SIG-M5 treated with dmso at 0.1 percent for 504 hours (cell line): ENCODE data around the gene ACY1.
A peak's percentile ranks its signal among the peaks of the same experiment; 100 is the strongest.
"Not testable (repeated sequence)": the region's sequence is repeated elsewhere in the genome, so short reads cannot be mapped to it uniquely, and the experiment has no call there.

ENCODE experiments used
- DNase-seq: peaks from one replicate; lab custom pipeline; 2025; ENCODE audit not compliant: unreplicated experiment; lab: John Stamatoyannopoulos, UW

ACY1 gene

DNA sequence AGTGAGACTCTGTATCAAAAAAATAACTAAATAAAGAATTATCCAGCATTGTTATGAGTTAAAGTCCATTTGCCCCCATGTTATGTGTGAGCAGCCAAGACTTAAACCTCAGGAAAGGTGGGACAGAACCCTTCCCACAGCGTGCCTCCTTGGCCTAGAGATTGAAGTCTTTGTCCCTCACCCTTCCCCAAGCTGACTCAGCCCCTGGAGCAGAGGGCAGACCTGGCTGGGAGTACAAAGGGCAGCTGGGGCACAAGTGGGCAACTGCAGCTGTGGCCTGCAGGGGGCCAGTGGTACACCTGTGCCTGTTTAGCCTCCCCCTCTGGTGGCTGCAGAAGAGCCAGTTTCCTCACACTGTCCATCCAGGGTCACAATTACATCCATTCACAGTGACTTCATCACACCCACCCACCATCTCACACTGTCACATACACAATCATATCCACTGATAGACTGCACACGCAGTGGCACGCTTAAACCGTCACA is 940 bp upstream of the ACY1 start:
- no peak for DNase-seq

- DNase-seq = no peak
Measured at GRCh38 chr3:51983578-51984268, 388 bp downstream of the ACY1 start.

DNA sequence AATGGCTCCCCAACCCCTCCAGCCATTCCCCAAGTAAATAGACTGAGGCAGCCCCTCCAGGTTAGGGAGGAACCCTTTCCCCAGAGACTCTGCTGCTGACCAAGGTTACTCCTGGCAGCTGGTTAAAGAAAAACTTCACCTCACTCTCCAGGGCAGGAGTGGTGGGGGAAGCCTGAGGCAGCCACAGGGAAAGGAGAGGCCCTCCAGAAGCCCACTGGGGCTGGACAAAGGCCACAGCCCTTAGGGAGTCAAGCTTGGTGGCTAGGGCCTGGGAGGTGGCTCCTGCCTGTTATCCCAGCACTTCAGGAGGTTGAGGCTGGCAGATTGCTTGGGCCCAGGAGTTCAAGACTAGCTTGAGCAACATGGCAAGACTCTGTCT is 923 bp downstream of the ACY1 start:
- DNase-seq = no peak

GRCh38 chr3:51985063-51985462 is 1.7 kb downstream of the ACY1 start:
- no peak for DNase-seq

DNA sequence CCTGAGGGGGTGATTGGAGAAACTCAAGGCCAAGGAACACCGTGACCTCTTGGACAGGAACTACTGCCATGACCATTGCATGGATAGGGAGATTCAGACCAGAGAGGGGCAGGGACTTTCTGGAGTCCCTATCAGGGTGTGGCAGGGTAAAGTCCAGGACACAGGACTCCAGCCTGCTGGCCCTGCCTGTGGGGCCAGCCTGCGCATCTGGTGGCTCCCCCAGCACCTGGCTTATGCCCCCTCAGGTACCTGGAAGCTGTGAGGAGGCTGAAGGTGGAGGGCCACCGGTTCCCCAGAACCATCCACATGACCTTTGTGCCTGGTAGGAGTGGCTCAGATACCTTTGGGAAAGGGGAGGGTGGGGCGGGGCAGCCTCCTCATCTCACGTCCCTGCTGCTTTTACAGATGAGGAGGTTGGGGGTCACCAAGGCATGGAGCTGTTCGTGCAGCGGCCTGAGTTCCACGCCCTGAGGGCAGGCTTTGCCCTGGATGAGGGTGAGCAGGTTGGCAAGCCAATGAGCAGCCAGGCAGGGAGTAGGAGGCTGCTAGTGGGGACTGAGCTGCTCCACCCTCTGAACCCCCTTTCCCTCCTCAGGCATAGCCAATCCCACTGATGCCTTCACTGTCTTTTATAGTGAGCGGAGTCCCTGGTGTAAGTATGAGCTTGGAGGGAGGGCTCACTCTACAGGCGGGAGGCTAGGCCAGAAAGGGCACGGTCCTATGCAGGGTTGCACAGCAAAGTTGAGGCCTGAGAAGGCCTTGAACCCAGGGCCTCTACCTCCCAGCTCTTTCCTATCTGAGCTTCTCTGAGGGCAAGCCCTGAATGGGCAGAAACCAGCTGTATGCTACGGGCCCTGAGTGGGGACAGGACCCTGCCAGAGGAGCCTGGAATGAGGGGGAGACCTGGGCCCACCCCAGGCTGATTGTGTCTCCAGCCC is 2.9 kb downstream of the ACY1 start:
- no peak for DNase-seq

- no peak for DNase-seq
Measured at GRCh38 chr3:51987568-51987967, 4.2 kb downstream of the ACY1 start.

DNA sequence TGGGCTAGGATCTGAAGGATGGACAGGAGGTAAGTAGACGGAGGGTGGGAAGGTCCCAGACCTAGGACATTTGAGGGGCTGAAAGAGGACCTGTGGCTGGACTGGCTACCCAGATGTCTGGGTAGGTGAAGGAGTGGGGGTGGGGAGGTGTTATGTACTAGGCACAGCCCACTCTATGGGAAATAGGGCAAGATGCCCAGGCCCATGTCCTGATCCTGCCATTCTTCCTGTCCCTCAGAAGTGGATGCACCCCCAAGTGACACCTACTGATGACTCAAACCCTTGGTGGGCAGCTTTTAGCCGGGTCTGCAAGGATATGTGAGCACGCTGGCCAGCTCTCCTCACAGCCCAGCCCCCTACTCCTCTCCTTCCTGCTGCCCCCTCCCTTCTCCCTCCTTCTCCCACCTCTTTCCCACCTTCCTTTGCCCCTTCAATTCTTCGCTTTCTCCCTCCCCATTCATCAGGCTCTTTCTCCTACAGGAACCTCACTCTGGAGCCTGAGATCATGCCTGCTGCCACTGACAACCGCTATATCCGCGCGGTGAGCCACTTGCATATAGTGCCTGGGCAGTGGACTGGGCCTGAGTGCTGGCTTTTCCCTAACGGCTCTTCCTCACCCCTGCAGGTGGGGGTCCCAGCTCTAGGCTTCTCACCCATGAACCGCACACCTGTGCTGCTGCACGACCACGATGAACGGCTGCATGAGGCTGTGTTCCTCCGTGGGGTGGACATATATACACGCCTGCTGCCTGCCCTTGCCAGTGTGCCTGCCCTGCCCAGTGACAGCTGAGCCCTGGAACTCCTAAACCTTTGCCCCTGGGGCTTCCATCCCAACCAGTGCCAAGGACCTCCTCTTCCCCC is 5.2 kb downstream of the ACY1 start:
- DNase-seq = no peak

DNA sequence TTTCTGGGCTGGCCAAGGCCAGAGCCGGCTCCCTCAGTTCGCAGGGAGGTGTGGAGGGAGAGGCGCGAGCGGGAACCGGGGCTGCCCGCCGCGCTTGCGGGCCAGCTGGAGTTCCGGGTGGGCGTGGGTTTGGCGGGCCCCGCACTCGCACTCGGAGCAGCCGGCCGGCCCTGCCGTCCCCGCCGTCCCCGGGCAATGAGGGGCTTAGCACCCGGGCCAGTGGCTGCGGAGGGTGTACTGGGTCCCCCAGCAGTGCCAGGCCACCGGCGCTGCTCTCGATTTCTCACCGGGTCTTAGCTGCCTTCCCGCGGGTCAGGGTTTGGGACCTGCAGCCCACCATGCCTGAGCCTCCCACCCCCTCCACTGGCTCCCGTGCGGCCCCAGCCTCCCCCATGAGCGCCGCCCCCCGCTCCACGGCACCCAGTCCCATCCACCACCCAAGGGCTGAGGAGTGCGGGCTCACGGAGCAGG is 7.2 kb downstream of the ACY1 start:
- not testable (repeated sequence) for DNase-seq

DNA sequence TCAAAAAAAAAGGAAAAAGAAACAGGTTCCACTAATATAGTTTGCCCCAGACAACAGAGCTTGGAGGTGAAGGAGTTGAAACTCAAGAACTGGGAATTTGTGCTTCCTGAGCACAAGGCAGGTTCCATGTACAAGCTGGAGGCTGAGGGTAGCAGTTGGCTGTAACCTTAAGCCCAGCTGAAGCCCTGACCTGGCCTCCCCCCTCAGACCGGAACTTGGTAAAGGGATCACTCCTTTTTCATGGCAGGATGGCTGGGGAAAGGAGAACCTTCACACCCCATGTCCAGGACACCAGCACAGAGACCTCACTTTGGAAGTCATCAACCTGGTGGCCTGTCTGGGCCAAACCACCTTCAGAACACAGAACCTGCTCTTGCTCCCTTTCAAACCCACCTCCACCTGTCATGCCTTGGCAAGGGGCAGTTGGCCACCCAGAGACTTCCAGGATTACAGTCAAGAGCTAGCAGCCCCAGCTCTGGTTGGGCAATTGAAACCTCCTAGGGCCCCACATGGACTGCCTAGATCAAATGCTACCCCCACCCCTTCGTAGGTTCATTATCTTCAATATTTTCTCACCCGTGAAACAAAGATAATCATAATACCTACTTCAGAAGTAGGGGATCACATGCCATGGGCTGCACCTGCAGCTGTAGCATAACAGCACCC is 8.8 kb downstream of the ACY1 start:
- no peak for DNase-seq

DNA sequence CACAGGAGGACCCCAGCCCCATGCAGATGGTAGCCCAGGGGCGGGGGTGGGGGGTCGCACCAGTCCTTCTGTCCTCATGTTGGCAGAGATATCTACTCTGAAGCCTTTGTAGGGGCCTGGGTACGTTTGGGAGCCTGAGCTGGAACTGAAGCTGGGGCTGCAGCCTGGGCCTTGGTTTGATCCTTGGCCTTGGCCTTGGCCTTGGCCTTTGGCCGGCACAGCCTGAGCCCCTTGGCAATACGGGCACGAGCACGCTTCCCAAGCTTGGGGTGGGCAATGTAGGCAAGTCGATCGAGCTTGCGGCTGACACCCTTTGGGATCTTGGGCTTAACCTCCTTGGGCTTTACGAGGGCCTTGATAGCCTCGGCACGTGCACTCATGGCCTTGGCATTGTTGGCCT is 10.3 kb downstream of the ACY1 start:
- not testable (repeated sequence) for DNase-seq

GRCh38 chr3:51994530-51994929 is 11.2 kb downstream of the ACY1 start:
- no peak for DNase-seq

DNA sequence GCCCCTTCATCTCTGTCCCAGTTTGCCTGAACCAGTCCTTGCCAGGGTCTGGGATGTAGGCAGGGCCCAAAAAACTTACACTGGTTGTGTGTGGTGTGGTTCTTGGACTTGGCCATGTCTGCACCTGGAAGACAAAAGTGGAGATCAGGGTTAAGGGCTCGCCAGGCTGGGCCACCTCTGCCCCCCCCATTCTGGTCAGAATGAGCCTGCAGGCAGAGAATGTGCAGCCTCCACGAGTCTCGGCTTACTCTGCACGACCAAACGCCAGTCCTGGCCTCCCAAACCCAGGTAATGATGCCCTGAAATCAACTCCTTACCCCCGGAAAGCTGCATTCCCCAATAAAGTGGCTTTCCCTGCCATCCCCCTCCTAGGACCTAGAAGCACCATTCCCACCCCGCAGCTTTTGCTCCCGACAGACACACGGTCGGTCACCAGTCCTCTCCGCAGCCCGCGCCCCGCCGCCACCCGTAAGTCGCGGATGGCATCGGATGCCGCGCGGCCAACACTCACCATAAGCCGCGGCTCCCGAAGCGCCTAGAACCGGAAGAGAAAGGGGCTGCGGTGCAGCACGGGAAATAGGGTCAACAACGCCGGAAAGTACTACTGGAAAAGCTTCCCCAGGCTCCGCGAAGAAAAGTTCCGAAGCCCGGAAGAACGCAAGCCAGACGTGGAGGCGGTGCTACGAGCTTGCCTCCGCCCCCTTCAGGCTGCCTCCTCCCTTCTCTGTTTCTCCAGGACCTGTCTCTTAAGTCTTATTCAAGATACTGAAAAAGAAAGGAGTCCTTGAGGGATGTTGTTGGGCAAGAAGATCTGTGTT is 12.2 kb downstream of the ACY1 start, which contains the start of gene RPL29:
Gene RPL29 (minus strand): TSS at position 550 of the 818 bp plus-strand sequence. CDS start 434 bp downstream, at position 116.
- peak; percentile 99 for DNase-seq

DNA sequence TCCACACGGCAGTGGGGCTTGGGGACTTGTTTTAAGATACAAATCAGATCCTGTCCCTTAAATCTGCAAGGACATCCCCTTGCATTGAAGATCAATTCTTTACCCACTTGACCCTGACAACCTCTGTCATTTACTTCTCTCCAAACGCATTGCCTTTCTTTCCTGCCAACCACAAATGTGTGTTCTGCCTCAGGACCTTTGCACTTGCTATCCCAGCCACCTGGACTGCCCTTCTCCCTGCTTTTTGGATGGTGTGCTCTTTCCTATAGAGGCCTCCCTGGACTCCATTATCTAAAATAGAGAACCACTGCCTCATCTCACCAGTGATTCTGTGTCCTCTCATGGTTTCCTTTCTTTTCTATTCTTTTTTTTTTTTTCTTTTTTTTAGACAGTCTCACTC is 13.8 kb downstream of the ACY1 start:
- DNase-seq = no peak

GRCh38 chr3:51997935-51998596 is 14.7 kb downstream of the ACY1 start:
- DNase-seq = no peak

DNA sequence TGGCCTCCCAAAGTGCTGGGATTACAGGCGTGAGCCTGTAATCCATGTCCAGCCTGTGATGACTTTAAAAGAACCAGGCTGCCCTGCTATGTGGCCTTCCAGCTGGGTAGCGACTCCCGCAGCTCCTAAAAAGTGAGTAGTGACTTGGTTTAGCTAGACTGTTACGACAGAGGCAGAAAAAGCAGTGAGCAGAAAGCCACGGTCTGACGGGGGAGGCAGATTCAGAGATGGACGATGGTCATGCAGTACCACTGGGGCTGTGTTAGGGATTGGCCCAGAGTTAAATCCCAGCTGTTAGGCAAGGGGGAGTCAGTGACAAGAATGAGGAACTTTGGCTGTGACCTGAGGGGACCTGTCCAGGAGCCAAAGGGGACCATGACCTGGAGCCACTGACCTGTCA is 15.4 kb downstream of the ACY1 start:
- DNase-seq = no peak

DNA sequence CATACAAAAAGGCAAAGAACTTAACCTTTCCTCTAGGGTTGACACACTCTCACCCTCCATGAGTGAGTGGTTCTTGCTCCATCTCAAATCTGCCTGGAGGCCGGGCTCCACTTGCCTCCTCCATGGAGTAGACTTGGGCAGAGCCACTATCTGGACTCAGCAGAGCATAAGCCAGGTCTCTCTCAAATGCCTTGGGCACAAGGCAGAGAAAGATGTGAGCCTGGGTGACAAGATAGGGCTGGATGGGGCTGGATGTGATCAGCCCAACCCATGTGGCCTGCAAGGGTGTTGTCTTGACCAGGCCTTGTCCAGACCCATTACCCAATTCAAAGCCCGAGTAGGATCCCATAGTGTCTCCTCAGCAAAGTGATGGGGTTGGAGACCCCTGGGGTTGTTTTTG is 16.5 kb downstream of the ACY1 start:
- no peak for DNase-seq

DNA sequence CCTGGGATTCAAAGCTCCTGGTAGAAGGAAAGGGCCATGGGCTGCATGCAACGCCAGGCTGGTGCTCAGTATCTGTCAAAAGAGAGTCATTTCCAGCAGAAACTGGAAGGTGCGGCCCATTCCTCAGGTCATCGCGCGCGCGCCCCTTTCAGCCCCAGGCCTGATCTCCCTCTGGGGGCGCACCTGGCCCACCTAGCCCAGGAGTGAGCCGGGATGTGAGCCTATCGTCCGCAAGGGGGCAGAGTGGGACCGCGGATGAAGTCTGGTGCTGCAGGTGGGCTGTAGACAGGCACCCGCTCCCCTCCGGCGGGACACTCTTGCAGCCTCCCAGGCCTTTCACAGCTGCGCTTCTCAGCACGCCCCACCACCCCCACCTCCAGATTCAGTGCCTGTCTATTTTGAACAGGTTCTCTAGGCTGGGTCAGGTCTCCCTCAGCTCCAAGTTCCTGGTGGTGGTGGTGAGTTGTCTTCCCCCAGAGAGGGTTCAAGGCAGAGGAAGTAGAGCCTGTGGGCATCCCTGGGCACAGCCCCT is 18.2 kb downstream of the ACY1 start:
- peak; percentile 59 for DNase-seq

GRCh38 chr3:52002748-52003147 is 19.4 kb downstream of the ACY1 start:
- DNase-seq = no peak
